Measurements from ENCODE around the gene SLC12A3. TPM values are rescaled to one million over a fixed set of nuclear protein-coding genes. Genes with fewer than 3 reads are reported as not detected.
"Not testable (repeated sequence)": the region's sequence is repeated elsewhere in the genome, so short reads cannot be mapped to it uniquely, and the experiment has no call there.

Gene SLC12A3
- total RNA-seq, 1 donor from 2014 or later, result not detected

DNA sequence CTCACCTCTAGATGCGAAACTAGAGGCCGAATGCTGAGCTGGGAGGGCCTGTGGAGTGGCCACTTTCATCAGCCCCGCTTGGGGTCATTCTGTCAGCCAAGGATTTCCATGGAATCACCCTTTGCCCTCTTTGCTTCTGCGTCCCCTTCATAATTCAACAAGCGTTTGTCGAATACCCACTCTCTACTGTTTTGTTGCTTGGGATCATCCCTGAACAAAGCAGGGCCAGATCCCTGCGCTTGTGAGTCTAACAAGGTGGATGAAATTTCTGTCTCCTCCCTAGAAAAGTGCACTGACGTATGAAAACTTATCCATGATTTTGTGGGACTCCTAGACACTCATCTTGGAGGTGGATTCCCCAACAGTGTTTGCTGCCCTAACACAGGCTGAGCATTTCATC, 3.3 kb upstream of the SLC12A3 start:
- Mint-ChIP-seq H3K36me3 (ENCODE audit: insufficient read depth) (no peaks in the 10 kb centered on the region), H3K9me3 (ENCODE audit: low read depth) (no peaks in the 10 kb centered on the region), H3K4me1 (ENCODE audit: low read depth) (peaks cover 22% of the 10 kb centered on the region), H3K27ac (no peak overlapping the region), H3K4me3 (ENCODE audit: low read depth) (no peak overlapping the region), H3K27me3 (no peaks in the 10 kb centered on the region)
- TF ChIP-seq, protein P1, sequence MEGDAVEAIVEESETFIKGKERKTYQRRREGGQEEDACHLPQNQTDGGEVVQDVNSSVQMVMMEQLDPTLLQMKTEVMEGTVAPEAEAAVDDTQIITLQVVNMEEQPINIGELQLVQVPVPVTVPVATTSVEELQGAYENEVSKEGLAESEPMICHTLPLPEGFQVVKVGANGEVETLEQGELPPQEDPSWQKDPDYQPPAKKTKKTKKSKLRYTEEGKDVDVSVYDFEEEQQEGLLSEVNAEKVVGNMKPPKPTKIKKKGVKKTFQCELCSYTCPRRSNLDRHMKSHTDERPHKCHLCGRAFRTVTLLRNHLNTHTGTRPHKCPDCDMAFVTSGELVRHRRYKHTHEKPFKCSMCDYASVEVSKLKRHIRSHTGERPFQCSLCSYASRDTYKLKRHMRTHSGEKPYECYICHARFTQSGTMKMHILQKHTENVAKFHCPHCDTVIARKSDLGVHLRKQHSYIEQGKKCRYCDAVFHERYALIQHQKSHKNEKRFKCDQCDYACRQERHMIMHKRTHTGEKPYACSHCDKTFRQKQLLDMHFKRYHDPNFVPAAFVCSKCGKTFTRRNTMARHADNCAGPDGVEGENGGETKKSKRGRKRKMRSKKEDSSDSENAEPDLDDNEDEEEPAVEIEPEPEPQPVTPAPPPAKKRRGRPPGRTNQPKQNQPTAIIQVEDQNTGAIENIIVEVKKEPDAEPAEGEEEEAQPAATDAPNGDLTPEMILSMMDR (IDR thresholded peaks at IDR 0.05; ENCODE audit: unreplicated experiment), result no peak
- DNase-seq (ENCODE audit: low spot score, unreplicated experiment), result no peak

DNA sequence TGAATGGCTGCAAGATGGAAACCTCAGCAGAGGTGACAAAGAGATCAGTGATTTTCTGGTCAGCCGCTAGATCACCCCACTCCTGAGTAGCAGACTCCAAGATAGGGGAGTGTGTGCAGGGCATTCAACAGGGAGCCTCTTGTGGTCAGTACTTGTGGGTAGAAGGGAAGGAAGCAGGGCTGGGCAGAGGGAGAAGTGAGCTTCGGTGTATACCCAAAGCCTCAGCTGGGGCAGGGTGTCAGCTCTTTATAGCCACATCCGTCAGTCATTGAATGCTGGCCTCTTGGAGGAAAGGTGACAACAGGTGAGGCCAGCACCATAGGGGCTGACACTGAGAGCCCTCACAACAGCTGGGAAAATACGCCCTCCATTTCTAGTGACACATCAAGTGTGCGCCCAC, 2.2 kb upstream of the SLC12A3 start:
- no peaks in the 10 kb centered on the region for H3K27me3 Mint-ChIP-seq
- H3K36me3 Mint-ChIP-seq (ENCODE audit: insufficient read depth), result no peaks in the 10 kb centered on the region
- H3K27ac Mint-ChIP-seq, result no peak overlapping the region
- TF ChIP-seq, protein P1 (IDR thresholded peaks at IDR 0.05; ENCODE audit: unreplicated experiment), result no peak
- no peaks in the 10 kb centered on the region for H3K9me3 Mint-ChIP-seq (ENCODE audit: low read depth)
- peaks cover 18% of the 10 kb centered on the region for H3K4me1 Mint-ChIP-seq (ENCODE audit: low read depth)
- no peak for DNase-seq (ENCODE audit: low spot score, unreplicated experiment)
- no peak overlapping the region for H3K4me3 Mint-ChIP-seq (ENCODE audit: low read depth)

DNA sequence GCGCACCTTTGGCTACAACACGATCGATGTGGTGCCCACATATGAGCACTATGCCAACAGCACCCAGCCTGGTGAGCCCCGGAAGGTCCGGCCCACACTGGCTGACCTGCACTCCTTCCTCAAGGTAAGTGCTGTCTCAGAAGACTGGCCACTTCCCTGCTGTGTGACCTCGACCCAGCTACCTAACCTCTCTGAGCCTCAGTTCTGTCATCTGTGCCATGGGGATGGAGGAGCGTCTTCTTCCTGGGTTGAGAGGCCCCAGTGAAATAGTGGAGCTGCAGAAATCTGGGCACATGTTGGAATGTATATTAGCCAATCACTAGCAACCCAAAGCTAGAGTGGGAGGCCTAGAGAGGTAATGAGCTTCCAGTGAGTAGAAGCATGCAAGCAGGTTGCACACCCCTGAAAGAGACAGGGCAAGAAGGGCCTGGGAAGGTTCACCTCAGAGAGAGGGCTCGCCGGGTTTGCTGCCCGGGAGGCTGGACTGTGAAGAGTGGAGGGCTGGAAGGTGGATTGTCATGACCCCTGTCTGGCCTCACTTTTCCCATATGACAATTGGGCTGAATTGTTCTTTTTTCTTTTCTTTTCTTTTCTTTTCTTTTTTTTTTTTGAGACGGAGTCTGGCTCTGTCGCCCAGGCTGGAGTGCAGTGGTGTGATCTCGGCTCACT, 521 bp downstream of the SLC12A3 start:
- peaks cover 13% of the 10 kb centered on the region for H3K4me1 Mint-ChIP-seq (ENCODE audit: low read depth)
- no peaks in the 10 kb centered on the region for H3K9me3 Mint-ChIP-seq (ENCODE audit: low read depth)
- H3K27me3 Mint-ChIP-seq, result no peaks in the 10 kb centered on the region
- H3K36me3 Mint-ChIP-seq (ENCODE audit: insufficient read depth), result no peaks in the 10 kb centered on the region
- DNase-seq (ENCODE audit: low spot score, unreplicated experiment), result no peak
- TF ChIP-seq, protein P1 (IDR thresholded peaks at IDR 0.05; ENCODE audit: unreplicated experiment), result no peak
- H3K27ac Mint-ChIP-seq, result no peak overlapping the region
- no peak overlapping the region for H3K4me3 Mint-ChIP-seq (ENCODE audit: low read depth)

DNA sequence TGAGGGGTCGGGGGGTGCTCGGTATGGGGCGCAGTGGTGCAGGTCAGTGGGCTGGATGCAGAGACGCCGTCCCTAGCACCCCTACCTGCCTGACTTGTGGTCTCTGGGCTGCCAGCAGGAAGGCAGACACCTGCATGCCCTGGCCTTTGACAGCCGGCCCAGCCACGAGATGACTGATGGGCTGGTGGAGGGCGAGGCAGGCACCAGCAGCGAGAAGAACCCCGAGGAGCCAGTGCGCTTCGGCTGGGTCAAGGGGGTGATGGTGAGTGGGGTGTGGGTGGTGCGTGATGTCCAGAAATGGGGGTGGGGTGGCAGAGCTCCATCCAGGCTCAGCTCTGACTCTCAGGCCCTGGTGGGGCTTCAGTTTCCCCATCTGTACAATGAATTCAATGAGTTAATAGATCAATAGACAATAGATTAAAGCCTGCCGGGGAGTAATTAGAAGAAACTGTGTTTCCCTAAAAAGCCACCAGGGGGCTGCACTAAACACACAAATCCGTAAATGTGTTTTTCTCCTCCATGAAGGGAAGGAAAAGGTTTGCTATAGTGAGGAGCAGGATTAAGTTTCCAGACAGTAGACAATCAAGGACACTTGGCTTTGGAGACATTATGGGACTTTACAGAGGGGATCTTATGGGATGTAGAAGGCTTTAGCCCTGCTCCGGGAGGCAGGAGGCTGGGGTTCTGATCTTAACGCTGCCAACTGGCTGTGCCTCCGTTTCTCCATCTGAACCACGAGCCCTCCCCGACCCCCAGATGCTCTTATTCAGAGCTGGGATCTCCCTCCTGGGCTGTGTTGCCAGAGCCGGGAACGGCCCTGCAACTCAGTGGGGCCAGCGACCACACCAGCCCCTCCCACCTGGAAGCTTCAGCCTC, 2.2 kb downstream of the SLC12A3 start:
- Mint-ChIP-seq H3K27ac (peak overlapping the region; percentile 57), H3K4me1 (ENCODE audit: low read depth) (no peaks in the 10 kb centered on the region), H3K27me3 (no peaks in the 10 kb centered on the region), H3K9me3 (ENCODE audit: low read depth) (no peaks in the 10 kb centered on the region), H3K36me3 (ENCODE audit: insufficient read depth) (no peaks in the 10 kb centered on the region), H3K4me3 (ENCODE audit: low read depth) (no peak overlapping the region)
- TF ChIP-seq, protein P1 (IDR thresholded peaks at IDR 0.05; ENCODE audit: unreplicated experiment), result peak; percentile 80
- DNase-seq (ENCODE audit: low spot score, unreplicated experiment), result peak; percentile 37

DNA sequence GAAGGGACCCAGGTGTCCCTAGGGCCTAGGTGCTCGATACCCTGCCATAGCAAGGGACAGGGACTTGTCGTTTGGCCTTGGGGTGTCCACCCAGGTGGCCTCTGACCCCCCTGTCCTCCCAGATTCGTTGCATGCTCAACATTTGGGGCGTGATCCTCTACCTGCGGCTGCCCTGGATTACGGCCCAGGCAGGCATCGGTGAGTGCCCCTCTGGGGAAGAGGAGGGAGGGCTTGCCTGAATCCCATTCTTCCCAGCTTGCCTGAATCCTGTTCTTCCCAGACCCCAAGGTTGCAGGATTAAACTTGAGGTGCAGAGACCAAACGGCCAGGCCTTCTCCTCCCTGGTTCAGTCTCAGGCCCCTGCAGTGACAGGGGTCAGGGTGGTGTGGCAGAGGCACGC, 3.2 kb downstream of the SLC12A3 start:
- Mint-ChIP-seq H3K36me3 (ENCODE audit: insufficient read depth) (no peaks in the 10 kb centered on the region), H3K9me3 (ENCODE audit: low read depth) (no peaks in the 10 kb centered on the region), H3K4me1 (ENCODE audit: low read depth) (no peaks in the 10 kb centered on the region), H3K27ac (no peak overlapping the region), H3K4me3 (ENCODE audit: low read depth) (no peak overlapping the region), H3K27me3 (no peaks in the 10 kb centered on the region)
- no peak for DNase-seq (ENCODE audit: low spot score, unreplicated experiment)
- TF ChIP-seq, protein P1 (IDR thresholded peaks at IDR 0.05; ENCODE audit: unreplicated experiment), result no peak

DNA sequence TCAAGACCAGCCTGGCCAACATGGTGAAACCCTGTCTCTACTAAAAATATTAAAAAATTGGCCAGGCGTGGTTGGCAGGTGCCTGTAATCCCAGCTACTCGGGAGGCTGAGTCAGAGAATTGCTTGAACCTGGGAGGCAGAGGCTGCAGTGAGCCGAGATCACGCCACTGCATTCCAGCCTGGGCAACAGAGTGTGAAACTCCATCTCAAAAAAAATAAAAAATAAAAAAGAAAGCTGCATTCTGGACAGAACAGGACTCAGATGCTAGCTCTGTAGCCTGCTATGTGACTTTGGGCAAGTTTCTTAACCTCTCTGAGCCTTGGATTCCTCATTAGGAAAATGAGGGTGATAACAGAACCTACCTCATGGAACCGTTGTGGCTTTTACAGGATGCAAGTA, 3.8 kb downstream of the SLC12A3 start:
- H3K4me1 Mint-ChIP-seq (ENCODE audit: low read depth); H3K9me3 Mint-ChIP-seq (ENCODE audit: low read depth); H3K27me3 Mint-ChIP-seq; H3K36me3 Mint-ChIP-seq (ENCODE audit: insufficient read depth); H3K4me3 Mint-ChIP-seq (ENCODE audit: low read depth); DNase-seq (ENCODE audit: low spot score, unreplicated experiment); H3K27ac Mint-ChIP-seq: not testable (repeated sequence)
